HK-2 (cell line): Measurements from ENCODE around the gene PALM2AKAP2.
A peak's percentile ranks its signal among the peaks of the same experiment; 100 is the strongest.

ENCODE experiments used
- DNase-seq: peaks from one replicate; pipeline ENCODE4 v3.0.0-alpha.2; 2018; ENCODE audit not compliant: unreplicated experiment

The PALM2AKAP2 gene

GRCh38 chr9:109771796-109772531 is 8.0 kb upstream of the PALM2AKAP2 start:
- DNase-seq = no peak

GRCh38 chr9:109775516-109775915 is 4.5 kb upstream of the PALM2AKAP2 start:
- no peak for DNase-seq

- DNase-seq = no peak
Observed at GRCh38 chr9:109776391-109776790, 3.6 kb upstream of the PALM2AKAP2 start.

GRCh38 chr9:109780453-109781033 is 545 bp downstream of the PALM2AKAP2 start:
- peak; percentile 24 for DNase-seq

GRCh38 chr9:109781086-109781485 is 1.1 kb downstream of the PALM2AKAP2 start:
- DNase-seq = no peak

GRCh38 chr9:109781541-109782197 is 1.7 kb downstream of the PALM2AKAP2 start:
- no peak for DNase-seq

- DNase-seq = no peak
Observed at GRCh38 chr9:109787735-109788134, 7.7 kb downstream of the PALM2AKAP2 start.

- peak; percentile 22 for DNase-seq
Observed at GRCh38 chr9:109789556-109789955, 9.6 kb downstream of the PALM2AKAP2 start.

GRCh38 chr9:109789971-109790370 is 10.0 kb downstream of the PALM2AKAP2 start:
- DNase-seq = no peak

GRCh38 chr9:109791003-109791677 is 11.1 kb downstream of the PALM2AKAP2 start:
- DNase-seq = no peak

GRCh38 chr9:109791747-109792146 is 11.7 kb downstream of the PALM2AKAP2 start:
- DNase-seq = no peak

- DNase-seq = no peak
Observed at GRCh38 chr9:109792951-109793546, 13.1 kb downstream of the PALM2AKAP2 start.

- DNase-seq = no peak
Observed at GRCh38 chr9:109793921-109794320, 13.9 kb downstream of the PALM2AKAP2 start.

- DNase-seq = no peak
Observed at GRCh38 chr9:109794361-109795012, 14.5 kb downstream of the PALM2AKAP2 start.

- no peak for DNase-seq
Observed at GRCh38 chr9:109795613-109796012, 15.6 kb downstream of the PALM2AKAP2 start.

GRCh38 chr9:109796078-109796477 is 16.1 kb downstream of the PALM2AKAP2 start:
- DNase-seq = no peak

- DNase-seq = no peak
Observed at GRCh38 chr9:109797006-109797405, 17.0 kb downstream of the PALM2AKAP2 start.

GRCh38 chr9:109797509-109797908 is 17.5 kb downstream of the PALM2AKAP2 start:
- no peak for DNase-seq

GRCh38 chr9:109799141-109799540 is 19.1 kb downstream of the PALM2AKAP2 start:
- no peak for DNase-seq

GRCh38 chr9:109799792-109800191 is 19.8 kb downstream of the PALM2AKAP2 start:
- DNase-seq = no peak

GRCh38 chr9:109801484-109801883 is 21.5 kb downstream of the PALM2AKAP2 start:
- DNase-seq = no peak

- DNase-seq = no peak
Observed at GRCh38 chr9:109802491-109802890, 22.5 kb downstream of the PALM2AKAP2 start.
